ENCODE results near the gene MRE11.
"Not testable (repeated sequence)": the region's sequence is repeated elsewhere in the genome, so short reads cannot be mapped to it uniquely, and the experiment has no call there.

MRE11 gene

GRCh38 chr11:94418123-94418765 lies 75.4 kb downstream of the MRE11 start:
- no peak for DNase-seq

- no peak for DNase-seq
These were observed 76.2 kb downstream of the MRE11 start for GRCh38 chr11:94417386-94417987.

DNA sequence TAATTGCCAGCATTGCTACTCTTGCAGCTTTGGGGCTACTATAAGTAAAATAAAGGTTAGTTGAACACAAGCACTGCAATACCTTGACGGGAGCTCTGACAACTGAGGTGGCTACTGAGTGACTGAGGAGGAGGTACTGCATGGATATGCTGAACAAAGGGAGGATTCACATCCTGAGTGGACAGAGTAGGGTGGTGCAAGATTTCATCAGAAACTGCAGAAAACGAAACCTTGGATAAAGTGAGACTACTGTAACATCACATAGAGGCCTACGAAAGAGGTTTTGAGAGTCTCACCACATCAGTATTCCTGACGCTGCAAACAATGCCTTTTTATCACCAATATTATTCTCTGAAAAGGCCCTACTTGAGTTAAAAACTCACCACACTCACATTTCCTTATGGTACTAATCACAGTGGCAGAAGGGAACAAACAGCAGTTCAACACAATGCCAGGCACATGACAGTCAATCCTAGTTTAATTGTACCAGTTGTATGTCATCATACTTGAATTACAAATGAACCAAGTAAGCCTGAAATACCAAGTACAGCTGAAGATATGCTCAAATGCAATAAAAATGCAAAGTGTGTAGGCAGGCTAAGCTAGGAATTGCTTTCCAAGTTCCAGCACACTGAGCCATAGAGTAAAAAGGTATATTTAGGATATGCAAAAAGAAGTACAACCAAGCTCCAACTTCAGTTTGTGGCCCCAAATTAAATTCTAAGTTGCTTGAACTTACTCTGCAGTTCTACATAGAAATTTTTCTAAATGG lies 88.4 kb downstream of the MRE11 start:
- DNase-seq: no peak

DNA sequence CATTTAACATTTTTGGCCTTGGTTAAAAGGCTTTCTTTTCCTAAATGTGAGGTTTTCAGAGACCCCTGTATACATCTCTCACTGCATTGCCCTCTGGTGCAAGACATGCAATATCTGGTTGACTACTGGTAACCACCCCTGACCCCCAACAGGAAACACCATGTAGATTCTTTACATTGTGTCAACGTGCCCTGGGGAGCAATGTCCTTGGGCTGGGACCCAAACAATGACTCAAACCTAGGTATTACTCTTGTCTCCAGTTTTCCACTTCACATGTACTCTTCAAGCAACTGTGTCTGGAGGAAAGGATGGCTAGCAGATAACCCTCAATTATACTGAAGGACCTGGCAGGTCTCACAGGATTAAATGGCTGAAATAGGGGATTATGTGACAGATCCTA lies 91.3 kb downstream of the MRE11 start:
- DNase-seq: no peak

DNA sequence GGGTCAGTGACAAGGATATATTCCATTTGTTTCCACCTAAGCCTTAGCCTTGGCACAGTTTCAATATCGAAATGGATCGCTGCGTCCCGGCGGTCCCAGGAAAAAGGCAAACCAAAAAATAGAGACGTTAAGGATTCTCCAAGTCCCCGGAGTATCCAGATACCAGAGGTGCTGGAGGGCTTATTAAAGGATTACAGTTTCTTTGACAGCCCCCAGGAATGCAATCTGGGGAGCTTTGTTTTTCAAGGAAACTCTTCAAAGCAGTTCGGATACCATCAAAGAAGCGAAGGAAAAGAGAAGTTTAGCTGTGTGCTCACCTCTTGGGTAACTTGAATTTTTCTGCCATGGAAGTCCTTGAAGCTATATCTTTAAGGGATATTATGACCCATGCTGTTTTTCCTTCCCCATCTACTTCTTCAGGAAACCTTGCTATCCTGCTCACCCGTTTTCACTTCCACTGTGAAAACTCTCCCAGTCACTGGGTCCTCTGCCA lies 91.8 kb downstream of the MRE11 start:
- DNase-seq: no peak

DNA sequence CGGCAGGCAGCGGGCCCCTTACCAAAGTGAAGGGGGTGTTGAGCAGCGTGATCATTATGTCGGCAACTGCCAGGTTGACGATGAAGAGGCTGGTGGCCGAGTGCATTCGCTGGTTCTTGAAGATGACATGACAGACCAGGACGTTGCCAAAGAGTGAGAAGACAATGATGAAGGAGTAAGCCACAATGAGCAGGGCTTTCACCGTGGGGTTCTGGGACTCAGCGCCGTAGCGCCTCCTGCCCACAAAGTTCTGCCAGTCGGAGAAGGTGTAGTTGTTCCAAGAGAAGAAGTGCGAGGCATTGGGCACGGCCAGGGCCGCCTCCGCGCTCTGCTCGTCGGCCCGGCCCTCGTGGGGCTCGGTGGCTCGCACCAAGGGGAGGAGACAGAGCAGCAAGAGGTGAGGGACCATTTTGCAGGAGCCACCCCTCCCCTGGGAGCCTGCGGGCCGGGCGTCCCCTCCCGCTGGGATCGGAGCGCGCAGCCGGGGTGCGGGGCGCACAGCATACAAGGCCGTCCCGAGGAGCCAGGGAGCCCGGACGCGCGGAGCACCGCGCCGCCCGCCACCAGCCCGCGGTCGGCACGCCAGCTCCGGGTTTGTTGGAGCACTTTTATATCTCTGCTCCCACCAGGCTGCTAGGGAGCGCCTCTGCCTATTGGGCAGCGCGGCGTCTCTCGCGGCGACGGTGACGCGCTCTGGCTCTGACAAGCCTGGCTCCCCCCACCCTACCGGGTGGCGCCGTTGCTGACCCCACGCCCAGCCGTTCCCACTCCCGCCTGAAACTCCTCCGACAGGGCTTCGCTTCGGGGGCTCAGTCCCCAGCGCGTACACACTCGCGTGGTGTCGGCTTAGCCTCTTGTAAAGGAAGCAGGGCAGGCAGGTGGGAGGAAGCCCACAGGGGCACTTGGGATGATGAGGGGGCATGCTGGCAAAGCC lies 92.5 kb downstream of the MRE11 start, which contains the start of gene GPR83:
GPR83 (minus strand) TSS at position 581 of the 934 bp plus-strand sequence; CDS start at position 409, 172 bp downstream.
- DNase-seq: no peak

- DNase-seq: no peak
These were observed 93.2 kb downstream of the MRE11 start for GRCh38 chr11:94400457-94400838.

DNA sequence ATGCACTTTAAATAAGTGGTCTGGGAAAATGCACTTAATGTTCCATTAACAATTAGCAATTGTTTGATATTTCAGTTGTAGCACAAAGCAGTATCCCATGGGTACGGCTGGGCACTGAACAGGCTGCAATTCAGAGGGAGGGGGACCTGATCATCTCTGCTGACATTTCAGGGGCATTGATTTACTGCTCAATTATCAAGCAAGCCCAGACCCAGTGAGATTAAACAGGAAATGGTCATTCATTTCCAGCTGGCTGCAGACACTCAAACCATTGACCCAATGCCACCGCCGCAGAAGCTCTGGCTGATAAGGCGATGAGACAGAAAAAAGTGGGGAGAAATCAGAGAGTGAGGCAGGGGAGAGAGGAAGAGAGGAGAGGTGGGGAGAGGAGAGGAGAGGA lies 93.6 kb downstream of the MRE11 start:
- no peak for DNase-seq

DNA sequence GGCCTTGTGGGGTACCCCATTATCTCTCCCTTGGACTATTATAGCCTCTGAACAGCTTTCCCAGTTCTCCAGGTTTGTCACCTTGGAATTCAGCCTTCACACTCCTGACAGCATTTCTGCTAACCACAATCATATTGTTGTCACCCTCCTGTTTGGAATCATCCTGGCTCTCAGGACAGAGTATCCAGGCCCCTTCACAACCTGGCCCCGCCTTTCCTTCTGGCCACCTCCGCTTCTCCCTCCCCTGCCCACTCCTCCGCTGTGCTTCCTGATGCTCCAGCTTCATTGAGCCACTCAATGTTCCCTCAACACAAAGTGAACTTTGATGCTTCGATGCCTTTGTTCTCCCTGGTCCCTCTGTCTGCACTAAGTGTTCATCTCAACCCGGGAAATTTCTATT lies 95.5 kb downstream of the MRE11 start:
- no peak for DNase-seq

DNA sequence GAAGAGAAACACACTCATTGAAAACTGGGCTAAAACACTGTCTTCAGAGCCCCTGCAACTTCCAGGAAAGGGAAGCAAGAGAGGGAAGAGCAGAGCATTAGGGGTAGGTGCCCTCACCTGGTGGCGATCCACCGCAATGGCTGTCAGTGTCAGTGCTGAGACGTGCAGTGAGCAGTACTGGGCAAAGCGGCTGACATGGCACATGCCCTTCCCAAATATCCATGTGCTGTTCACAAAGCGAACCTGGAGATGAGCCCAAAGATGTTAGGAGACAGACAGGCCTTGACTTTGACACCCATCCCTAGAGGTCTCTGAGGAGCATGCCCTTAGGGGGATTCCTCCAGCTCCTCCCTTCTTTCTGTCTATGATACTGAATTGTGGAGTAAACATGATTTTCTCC lies 97.4 kb downstream of the MRE11 start:
- no peak for DNase-seq

GRCh38 chr11:94391937-94392336 lies 101.7 kb downstream of the MRE11 start:
- not testable (repeated sequence) for DNase-seq

DNA sequence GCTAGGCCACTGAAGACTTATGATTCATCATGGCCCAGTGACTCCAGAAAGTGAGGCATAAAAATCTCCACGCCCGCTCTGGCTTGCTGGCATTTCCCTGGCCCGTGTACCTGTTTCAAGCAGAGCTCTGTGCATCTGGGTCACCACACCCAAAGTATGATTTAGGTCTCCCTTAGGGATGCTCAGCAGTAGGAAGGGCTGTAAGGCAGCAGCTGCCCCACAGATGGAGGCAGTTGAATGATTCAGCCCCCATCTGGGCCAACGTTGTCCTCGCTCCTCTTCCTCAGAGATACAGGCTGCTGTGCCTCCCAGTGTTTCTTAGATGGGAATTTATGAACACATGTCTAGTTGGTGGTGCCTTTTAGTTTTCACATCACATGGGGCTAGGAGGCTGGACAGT lies 114.0 kb downstream of the MRE11 start:
- no peak for DNase-seq

- no peak for DNase-seq
These were observed 116.8 kb downstream of the MRE11 start for GRCh38 chr11:94376841-94377240.

DNA sequence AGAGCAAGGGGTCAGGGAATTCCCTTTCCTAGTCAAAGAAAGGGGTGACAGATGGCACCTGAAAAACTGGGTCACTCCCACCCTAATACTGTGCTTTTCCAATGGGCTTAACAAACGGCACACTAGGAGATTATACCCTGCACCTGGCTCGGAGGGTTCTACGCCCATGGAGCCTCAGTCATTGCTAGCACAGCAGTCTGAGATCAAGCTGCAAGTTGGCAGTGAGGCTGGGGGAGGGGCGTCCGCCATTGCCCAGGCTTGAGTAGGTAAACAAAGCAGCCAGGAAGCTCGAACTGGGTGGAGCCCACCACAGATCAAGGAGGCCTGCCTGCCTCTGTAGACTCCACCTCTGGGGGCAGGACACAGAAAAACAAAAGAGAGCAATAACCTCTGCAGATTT lies 123.1 kb downstream of the MRE11 start:
- DNase-seq: not testable (repeated sequence)
